Measurements from ENCODE around the gene CRYGS.

- TF ChIP-seq CTCF (IDR thresholded peaks at IDR 0.05) (no peak), POLR2A (IDR thresholded peaks at IDR 0.05) (no peak)
Observed at GRCh38 chr3:186529201-186529999, 14.8 kb downstream of the CRYGS start.

Measured in Peyer's patch (tissue), 4 donors.